ENCODE measurements around the gene TACC2. TPM values are rescaled to one million over a fixed set of nuclear protein-coding genes. Genes with fewer than 3 reads are reported as not detected.
"Not testable (repeated sequence)": the region's sequence is repeated elsewhere in the genome, so short reads cannot be mapped to it uniquely, and the experiment has no call there.

The TACC2 gene
- total and polyA plus RNA-seq, 4 donors: 43.3 to 309 (median 127) TPM

- Histone ChIP-seq H3K4me1 (ENCODE audit: control insufficient read depth in 5 of 5, insufficient read depth in 5 of 5, low read length in 5 of 5) (peaks cover 0 to 10% (median 4%) of the 10 kb centered on the region in 5 donors), H3K4me3 (no peak overlapping the region), H3K9me3 (ENCODE audit: control insufficient read depth in 4 of 4, insufficient read depth in 3 of 4, low read length in 3 of 4) (no peaks in the 10 kb centered on the region), H3K36me3 (ENCODE audit: control insufficient read depth in 4 of 4, insufficient read depth in 4 of 4, low read length in 4 of 4) (no peaks in the 10 kb centered on the region), H3K9ac (ENCODE audit: insufficient read depth in 1 of 2, low read length in 2 of 2) (no peak overlapping the region), H3K27me3 (ENCODE audit: control insufficient read depth in 3 of 3, insufficient read depth in 3 of 3, low read length in 2 of 3) (no peaks in the 10 kb centered on the region), H3K27ac (ENCODE audit: low read depth in 1 of 2, low read length in 1 of 2) (peak overlapping the region in 1 of 2 donors; percentile 40)
- TF ChIP-seq, protein P1, sequence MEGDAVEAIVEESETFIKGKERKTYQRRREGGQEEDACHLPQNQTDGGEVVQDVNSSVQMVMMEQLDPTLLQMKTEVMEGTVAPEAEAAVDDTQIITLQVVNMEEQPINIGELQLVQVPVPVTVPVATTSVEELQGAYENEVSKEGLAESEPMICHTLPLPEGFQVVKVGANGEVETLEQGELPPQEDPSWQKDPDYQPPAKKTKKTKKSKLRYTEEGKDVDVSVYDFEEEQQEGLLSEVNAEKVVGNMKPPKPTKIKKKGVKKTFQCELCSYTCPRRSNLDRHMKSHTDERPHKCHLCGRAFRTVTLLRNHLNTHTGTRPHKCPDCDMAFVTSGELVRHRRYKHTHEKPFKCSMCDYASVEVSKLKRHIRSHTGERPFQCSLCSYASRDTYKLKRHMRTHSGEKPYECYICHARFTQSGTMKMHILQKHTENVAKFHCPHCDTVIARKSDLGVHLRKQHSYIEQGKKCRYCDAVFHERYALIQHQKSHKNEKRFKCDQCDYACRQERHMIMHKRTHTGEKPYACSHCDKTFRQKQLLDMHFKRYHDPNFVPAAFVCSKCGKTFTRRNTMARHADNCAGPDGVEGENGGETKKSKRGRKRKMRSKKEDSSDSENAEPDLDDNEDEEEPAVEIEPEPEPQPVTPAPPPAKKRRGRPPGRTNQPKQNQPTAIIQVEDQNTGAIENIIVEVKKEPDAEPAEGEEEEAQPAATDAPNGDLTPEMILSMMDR (IDR thresholded peaks at IDR 0.05; ENCODE audit: control extremely low read depth, extremely low read depth): no peak
- WGBS, 2 donors: 75 to 84% methylated on average over 9 of the region's 9 CpGs
- ATAC-seq (ENCODE audit: insufficient read depth, low FRiP score) (no peak), DNase-seq (peak in 2 of 3 donors; percentile 11 to 23)
Measured at GRCh38 chr10:121990015-121990677, 1.2 kb downstream of the TACC2 start.

GRCh38 chr10:121991727-121992126, 2.8 kb downstream of the TACC2 start:
- not testable (repeated sequence) for H3K36me3 ChIP-seq (ENCODE audit: control insufficient read depth in 4 of 4, insufficient read depth in 4 of 4, low read length in 4 of 4); H3K9me3 ChIP-seq (ENCODE audit: control insufficient read depth in 4 of 4, insufficient read depth in 3 of 4, low read length in 3 of 4); H3K27me3 ChIP-seq (ENCODE audit: control insufficient read depth in 3 of 3, insufficient read depth in 3 of 3, low read length in 2 of 3); DNase-seq; H3K9ac ChIP-seq (ENCODE audit: insufficient read depth in 1 of 2, low read length in 2 of 2); H3K27ac ChIP-seq (ENCODE audit: low read depth in 1 of 2, low read length in 1 of 2); H3K4me3 ChIP-seq; ATAC-seq (ENCODE audit: insufficient read depth, low FRiP score)
- 82 to 94% methylated on average over 4 of the region's 4 CpGs for WGBS, 2 donors
- peaks cover 0 to 15% (median 4%) of the 10 kb centered on the region in 5 donors for H3K4me1 ChIP-seq (ENCODE audit: control insufficient read depth in 5 of 5, insufficient read depth in 5 of 5, low read length in 5 of 5)

DNA sequence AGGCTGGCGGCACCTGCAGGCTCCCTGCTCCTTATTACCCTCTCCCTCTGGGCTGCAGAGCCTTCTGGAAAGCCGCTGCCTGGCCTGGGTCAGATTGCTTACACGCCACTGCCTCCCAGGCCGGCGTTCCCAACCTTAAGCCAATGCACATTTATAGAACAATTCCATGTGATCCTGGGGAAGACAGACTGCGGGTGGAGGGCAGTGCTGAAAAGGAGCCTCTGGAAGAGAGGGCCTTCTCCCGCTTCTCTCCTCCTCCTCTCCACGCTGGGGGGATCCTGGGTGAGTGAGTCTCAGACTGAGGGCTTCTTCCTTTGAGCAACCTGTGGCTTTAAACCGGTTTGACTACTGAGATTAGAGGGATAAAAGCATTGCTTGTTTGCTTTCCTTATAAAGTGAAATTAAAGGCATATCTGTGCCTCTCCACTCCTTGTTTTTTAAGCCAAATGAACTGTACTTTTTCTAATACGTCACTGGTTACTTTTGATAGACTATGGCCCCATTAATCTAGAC, 5.5 kb downstream of the TACC2 start:
- WGBS, 2 donors: 40 to 50% methylated on average over 10 of the region's 10 CpGs
- peaks cover 0 to 1% (median 0%) of the 10 kb centered on the region in 4 donors for H3K9me3 ChIP-seq (ENCODE audit: control insufficient read depth in 4 of 4, insufficient read depth in 3 of 4, low read length in 3 of 4)
- no peaks in the 10 kb centered on the region for H3K36me3 ChIP-seq (ENCODE audit: control insufficient read depth in 4 of 4, insufficient read depth in 4 of 4, low read length in 4 of 4)
- H3K4me3 ChIP-seq: no peak overlapping the region
- DNase-seq (peak; percentile 41 to 73 (median 54)), ATAC-seq (ENCODE audit: insufficient read depth, low FRiP score) (no peak)
- H3K9ac ChIP-seq (ENCODE audit: insufficient read depth in 1 of 2, low read length in 2 of 2): no peak overlapping the region
- H3K27me3 ChIP-seq (ENCODE audit: control insufficient read depth in 3 of 3, insufficient read depth in 3 of 3, low read length in 2 of 3): no peaks in the 10 kb centered on the region
- peaks cover 0 to 15% (median 4%) of the 10 kb centered on the region in 5 donors for H3K4me1 ChIP-seq (ENCODE audit: control insufficient read depth in 5 of 5, insufficient read depth in 5 of 5, low read length in 5 of 5)
- peak overlapping the region; percentile 90 to 93 for H3K27ac ChIP-seq (ENCODE audit: low read depth in 1 of 2, low read length in 1 of 2)
- TF ChIP-seq, protein P1 (IDR thresholded peaks at IDR 0.05; ENCODE audit: control extremely low read depth, extremely low read depth): no peak

DNA sequence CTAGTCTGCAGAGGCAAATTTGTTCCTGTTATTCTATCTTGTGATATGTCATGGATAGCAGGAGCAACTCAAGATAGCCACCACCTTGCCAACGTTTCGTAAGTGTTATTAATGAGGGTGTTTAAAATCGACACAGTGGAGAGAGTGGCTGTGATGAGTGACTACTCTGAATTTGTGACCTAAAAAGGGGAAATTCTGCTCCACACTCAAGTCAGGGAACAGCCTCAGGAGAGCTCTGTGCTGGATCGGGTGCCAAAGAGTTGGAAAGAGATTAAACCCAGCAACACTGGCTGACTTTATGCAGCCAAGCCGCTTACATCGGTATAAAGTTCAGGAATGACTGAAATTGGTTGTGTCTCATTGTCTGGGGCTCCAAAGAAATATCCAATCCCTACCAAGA, 9.5 kb downstream of the TACC2 start:
- H3K9ac ChIP-seq (ENCODE audit: insufficient read depth in 1 of 2, low read length in 2 of 2): no peak overlapping the region
- 73 to 86% methylated on average over 6 of the region's 6 CpGs for WGBS, 2 donors
- TF ChIP-seq, protein P1 (IDR thresholded peaks at IDR 0.05; ENCODE audit: control extremely low read depth, extremely low read depth): no peak

More for the DNA sequence above, 9.5 kb downstream of the TACC2 start:
- H3K4me1 ChIP-seq (ENCODE audit: control insufficient read depth in 5 of 5, insufficient read depth in 5 of 5, low read length in 5 of 5): peaks cover 0 to 15% (median 4%) of the 10 kb centered on the region in 5 donors
- H3K27me3 ChIP-seq (ENCODE audit: control insufficient read depth in 3 of 3, insufficient read depth in 3 of 3, low read length in 2 of 3): no peaks in the 10 kb centered on the region
- peak overlapping the region in 1 of 2 donors; percentile 85 for H3K27ac ChIP-seq (ENCODE audit: low read depth in 1 of 2, low read length in 1 of 2)
- no peak overlapping the region for H3K4me3 ChIP-seq
- ATAC-seq (ENCODE audit: insufficient read depth, low FRiP score) (no peak), DNase-seq (no peak)
- H3K36me3 ChIP-seq (ENCODE audit: control insufficient read depth in 4 of 4, insufficient read depth in 4 of 4, low read length in 4 of 4): no peaks in the 10 kb centered on the region
- H3K9me3 ChIP-seq (ENCODE audit: control insufficient read depth in 4 of 4, insufficient read depth in 3 of 4, low read length in 3 of 4): peaks cover 0 to 5% (median 0%) of the 10 kb centered on the region in 4 donors

Data from lung (tissue), 12 donors.